BE2C (cell line): ENCODE results near the gene PARP8.

ENCODE experiments used
- DNase-seq: peaks from one replicate; pipeline ENCODE4 v3.0.0-alpha.2; 2020
- H3K27me3 ChIP-seq: fragments of 250-450 bp; sonication (Bioruptor Pico); 2 replicates; pipeline ENCODE4 v1.5.1; 2020; ENCODE audit warnings: mild to moderate bottlenecking
- H3K36me3 ChIP-seq: fragments of 250-450 bp; sonication (Bioruptor Pico); 2 replicates; pipeline ENCODE4 v1.5.1; 2020; ENCODE audit warnings: mild to moderate bottlenecking
- H3K4me1 ChIP-seq: fragments of 250-450 bp; sonication (Bioruptor Pico); 2 replicates; pipeline ENCODE4 v1.5.1; 2020
- H3K4me3 ChIP-seq: 2 replicates; pipeline ENCODE4 v1.5.1; 2011; ENCODE audit warnings: low read depth, low read length
- H3K9me3 ChIP-seq: fragments of 250-450 bp; sonication (Bioruptor Pico); 2 replicates; pipeline ENCODE4 v1.5.1; 2020
- TF ChIP-seq, protein P1 (sequence below): IDR thresholded peaks from 2 replicates; pipeline ENCODE4 v1.5.1; 2012; ENCODE audit warnings: mild to moderate bottlenecking, low read depth, low read length

Gene PARP8

DNA sequence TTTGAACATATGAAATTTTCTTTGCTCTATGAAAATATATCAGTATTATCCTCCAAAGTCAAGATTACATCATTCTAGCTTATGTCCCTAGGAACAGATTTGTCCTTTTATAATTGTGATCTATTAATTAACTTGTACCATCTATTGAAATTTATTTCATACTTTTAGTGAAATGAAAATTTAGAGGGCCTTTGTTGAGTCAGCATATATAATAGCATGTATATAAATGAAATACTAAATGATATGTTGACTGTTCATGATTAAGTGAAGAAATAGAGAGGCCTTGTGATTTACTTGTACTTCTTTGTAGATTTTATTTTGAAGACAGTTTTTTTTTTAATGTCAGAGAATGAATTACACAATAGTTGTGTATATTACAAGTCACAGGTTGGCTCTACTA is 86.4 kb downstream of the PARP8 start:
- TF ChIP-seq, protein P1, sequence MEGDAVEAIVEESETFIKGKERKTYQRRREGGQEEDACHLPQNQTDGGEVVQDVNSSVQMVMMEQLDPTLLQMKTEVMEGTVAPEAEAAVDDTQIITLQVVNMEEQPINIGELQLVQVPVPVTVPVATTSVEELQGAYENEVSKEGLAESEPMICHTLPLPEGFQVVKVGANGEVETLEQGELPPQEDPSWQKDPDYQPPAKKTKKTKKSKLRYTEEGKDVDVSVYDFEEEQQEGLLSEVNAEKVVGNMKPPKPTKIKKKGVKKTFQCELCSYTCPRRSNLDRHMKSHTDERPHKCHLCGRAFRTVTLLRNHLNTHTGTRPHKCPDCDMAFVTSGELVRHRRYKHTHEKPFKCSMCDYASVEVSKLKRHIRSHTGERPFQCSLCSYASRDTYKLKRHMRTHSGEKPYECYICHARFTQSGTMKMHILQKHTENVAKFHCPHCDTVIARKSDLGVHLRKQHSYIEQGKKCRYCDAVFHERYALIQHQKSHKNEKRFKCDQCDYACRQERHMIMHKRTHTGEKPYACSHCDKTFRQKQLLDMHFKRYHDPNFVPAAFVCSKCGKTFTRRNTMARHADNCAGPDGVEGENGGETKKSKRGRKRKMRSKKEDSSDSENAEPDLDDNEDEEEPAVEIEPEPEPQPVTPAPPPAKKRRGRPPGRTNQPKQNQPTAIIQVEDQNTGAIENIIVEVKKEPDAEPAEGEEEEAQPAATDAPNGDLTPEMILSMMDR: no peak
- Histone ChIP-seq H3K36me3 (no peaks in the 10 kb centered on the region), H3K4me1 (no peaks in the 10 kb centered on the region), H3K4me3 (no peak overlapping the region), H3K27me3 (no peaks in the 10 kb centered on the region; the same call in 1 of the 2 replicates), H3K9me3 (no peaks in the 10 kb centered on the region)
- DNase-seq: no peak

DNA sequence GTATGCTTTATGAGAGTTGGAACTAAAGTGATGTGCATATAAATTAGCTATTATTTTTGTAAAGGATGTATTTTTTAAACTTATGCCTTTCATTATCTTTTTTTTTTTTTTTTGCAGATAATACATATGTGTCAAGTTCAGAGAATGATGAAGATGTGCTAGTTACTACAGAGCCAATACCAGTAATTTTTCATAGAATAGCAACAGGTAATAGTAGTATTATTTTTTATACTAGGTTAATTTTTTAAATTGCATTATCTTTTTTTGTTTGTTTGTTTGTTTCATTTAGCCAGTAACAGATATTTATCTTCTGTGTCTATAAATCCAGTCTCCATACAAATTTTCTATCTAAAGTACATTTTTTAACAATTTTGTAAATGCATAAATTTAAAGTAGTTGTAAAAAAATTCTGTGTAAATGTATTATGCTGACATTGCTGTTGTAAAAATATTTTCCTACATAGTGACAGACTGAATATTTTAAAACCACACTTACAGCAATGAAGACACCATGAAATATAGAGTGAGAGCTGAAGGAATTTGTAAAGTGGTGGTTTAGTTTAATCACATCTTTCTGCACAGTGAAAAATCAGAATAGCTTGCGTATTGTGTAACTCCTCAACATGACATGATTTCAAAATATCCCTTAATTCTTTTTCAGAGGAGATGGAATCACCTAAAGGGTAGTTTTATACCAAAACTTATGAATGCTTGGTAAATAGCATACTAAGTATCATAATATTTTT is 93.3 kb downstream of the PARP8 start:
- Histone ChIP-seq H3K4me3 (no peak overlapping the region), H3K27me3 (no peaks in the 10 kb centered on the region; the same call in 1 of the 2 replicates), H3K9me3 (no peaks in the 10 kb centered on the region), H3K4me1 (no peaks in the 10 kb centered on the region), H3K36me3 (no peaks in the 10 kb centered on the region)
- DNase-seq: no peak
- TF ChIP-seq, protein P1: no peak

DNA sequence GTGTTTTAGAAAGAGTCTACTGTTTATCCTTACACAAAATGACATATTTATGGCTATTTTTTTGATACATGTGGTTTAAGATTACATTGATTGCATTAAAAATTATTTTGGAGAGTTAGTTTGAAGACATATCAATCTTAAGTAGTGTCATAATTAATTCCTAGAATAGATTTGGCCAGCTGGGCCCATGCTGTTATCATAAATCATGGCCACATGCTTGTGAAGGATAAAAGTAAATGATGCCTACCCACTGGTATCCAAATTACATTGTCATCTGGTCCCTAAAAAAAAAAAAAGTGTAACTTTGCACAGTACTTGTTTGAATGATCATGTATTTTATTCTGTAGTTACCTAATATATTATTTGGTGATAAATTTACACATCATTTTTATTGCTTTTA is 96.9 kb downstream of the PARP8 start:
- no peaks in the 10 kb centered on the region for H3K27me3 ChIP-seq
- no peaks in the 10 kb centered on the region for H3K4me1 ChIP-seq
- TF ChIP-seq, protein P1: no peak

DNA sequence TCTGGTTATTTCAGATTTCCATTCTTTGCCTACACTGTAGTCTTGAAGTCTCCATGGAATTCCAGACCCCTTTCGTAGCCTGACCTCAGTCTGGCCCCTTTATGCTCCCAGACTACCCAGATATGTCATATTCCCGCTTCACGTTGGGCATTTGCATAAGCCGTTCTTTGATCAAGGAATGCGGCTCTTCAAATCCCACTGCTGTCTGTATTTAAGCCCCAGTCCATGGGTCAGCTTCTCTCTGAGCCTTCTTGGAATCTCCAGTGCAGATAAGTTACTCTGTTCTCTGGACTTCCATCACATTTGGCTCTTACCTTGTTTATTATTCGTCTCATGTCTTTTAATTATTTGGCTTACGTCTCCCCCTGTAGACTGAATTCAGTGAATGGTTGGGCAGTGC is 97.4 kb downstream of the PARP8 start:
- Histone ChIP-seq H3K27me3 (no peaks in the 10 kb centered on the region), H3K9me3 (no peaks in the 10 kb centered on the region), H3K4me1 (no peaks in the 10 kb centered on the region), H3K36me3 (no peaks in the 10 kb centered on the region), H3K4me3 (no peak overlapping the region)
- TF ChIP-seq, protein P1: no peak
- no peak for DNase-seq

More for the DNA sequence above, 96.9 kb downstream of the PARP8 start:
- Histone ChIP-seq H3K4me3 (no peak overlapping the region), H3K9me3 (no peaks in the 10 kb centered on the region), H3K36me3 (no peaks in the 10 kb centered on the region)
- no peak for DNase-seq

DNA sequence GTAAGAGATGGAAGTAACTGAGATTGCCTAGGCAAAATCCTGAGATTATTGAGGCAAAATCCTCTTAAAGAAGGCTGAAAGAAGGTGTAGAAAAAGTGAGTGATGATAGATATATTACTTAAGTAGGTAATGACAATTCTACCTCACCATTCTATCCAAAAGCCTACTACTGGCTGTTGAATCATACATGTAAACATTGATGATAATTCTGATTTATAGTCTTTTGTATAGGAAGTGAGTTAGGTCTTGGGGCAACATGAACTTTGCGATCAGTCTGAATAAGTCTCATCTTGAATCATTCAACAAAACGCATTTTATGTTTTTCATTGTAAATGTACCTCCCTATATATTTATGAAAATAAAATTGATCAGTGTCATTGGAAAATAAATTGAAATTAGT is 99.6 kb downstream of the PARP8 start:
- Histone ChIP-seq H3K9me3 (no peaks in the 10 kb centered on the region), H3K4me1 (no peaks in the 10 kb centered on the region), H3K36me3 (no peaks in the 10 kb centered on the region), H3K4me3 (no peak overlapping the region), H3K27me3 (no peaks in the 10 kb centered on the region)
- TF ChIP-seq, protein P1: no peak
- DNase-seq: no peak

DNA sequence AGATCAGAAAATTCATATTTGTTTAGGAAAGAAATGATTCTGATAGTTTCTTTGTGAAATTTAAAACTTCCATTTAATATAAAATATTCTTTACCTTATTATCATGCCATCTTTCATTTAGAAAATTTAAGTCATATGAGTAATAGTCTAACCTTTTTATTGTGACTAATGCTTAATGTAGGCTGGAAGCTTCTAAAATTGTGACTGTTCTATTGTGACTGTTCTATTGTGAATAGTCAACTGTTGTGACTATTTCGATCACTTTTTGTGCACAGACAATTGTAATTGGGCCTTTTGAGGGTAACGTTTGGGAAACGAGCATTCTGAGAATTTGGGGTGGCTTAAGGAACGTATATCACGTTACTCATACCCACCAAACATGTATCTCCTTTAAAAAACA is 100.0 kb downstream of the PARP8 start:
- TF ChIP-seq, protein P1: no peak
- DNase-seq: no peak
- Histone ChIP-seq H3K9me3 (no peaks in the 10 kb centered on the region), H3K36me3 (no peaks in the 10 kb centered on the region), H3K4me1 (no peaks in the 10 kb centered on the region), H3K4me3 (no peak overlapping the region), H3K27me3 (no peaks in the 10 kb centered on the region)
